Subcutaneous adipose tissue (tissue), 4 donors: Measurements from ENCODE around the gene KLF13. TPM values are rescaled to one million over a fixed set of nuclear protein-coding genes. Genes with fewer than 3 reads are reported as not detected.

Experiments
- total RNA-seq, 4 donors: library from RNA; depleted of rRNA; stranded (reverse); fragments of >200 nt; gene quantifications; one replicate each; pipeline ENCODE4 v1.1.0, GENCODE V29; 2016
- TF ChIP-seq, protein P1 (sequence below): fragments of 450-650 bp; IDR thresholded peaks from one replicate; pipeline ENCODE4 v1.5.1; 2016; ENCODE audit warnings: low read depth, mild to moderate bottlenecking, control low read depth, antibody characterized with exemption, moderate library complexity

The KLF13 gene
- total RNA-seq, 4 donors from 2014 or later: 35.2 to 99.0 (median 56.1) TPM

DNA sequence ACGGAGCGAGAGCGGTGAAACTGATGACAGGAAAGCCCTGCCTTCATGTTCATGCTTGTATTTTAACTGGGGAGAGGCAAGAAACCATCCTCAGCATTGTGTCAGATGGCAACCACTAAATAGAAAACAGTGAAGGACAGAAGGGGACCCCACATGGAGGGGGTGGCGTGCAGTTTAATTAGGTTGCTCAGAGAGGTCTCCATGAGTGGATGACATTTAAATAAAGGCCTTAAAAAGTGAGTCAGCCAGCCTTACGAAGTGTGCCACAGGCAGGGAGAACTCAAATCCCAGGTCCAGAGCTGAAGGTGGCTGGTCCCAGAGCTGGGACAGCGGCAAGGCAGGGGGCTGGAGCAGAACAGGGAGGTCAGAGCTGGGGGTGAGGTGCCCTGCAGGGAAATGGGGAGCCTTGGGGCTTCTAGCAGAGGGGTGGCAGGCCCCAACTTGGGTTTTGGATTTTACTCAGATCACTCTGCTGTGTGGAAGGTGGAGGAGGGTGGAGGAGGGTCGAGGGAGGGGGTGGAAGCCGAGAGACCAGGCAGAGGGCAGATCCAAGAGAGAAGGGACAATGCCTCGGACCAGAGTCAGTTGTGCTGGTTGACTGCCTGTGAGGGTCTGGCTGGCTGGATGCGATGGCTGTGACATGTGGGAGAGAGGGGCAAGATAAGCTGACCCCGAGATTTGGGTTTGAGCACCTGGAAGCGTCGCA is 73.7 kb downstream of the KLF13 start:
- TF ChIP-seq, protein P1, sequence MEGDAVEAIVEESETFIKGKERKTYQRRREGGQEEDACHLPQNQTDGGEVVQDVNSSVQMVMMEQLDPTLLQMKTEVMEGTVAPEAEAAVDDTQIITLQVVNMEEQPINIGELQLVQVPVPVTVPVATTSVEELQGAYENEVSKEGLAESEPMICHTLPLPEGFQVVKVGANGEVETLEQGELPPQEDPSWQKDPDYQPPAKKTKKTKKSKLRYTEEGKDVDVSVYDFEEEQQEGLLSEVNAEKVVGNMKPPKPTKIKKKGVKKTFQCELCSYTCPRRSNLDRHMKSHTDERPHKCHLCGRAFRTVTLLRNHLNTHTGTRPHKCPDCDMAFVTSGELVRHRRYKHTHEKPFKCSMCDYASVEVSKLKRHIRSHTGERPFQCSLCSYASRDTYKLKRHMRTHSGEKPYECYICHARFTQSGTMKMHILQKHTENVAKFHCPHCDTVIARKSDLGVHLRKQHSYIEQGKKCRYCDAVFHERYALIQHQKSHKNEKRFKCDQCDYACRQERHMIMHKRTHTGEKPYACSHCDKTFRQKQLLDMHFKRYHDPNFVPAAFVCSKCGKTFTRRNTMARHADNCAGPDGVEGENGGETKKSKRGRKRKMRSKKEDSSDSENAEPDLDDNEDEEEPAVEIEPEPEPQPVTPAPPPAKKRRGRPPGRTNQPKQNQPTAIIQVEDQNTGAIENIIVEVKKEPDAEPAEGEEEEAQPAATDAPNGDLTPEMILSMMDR: no peak

DNA sequence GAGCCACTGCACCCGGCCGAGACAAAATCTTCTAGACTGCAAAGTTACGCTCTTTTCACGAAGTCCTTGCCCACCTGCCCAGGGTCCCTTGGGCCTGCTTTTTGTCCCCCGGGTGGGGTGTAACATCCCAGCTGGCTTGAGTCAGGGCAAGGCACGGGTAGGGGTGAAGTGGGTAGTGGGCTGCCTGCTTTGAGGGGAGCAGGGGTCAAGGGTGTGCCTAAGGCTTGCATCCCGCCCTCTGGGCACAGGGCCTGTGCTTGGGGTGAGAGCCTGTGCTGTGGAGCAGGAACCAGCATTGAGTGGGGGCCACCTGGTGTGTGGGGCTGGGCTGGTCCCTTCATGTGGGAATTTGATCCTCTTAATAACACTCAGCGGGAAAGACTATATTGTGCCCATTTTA is 74.6 kb downstream of the KLF13 start:
- TF ChIP-seq, protein P1: no peak

DNA sequence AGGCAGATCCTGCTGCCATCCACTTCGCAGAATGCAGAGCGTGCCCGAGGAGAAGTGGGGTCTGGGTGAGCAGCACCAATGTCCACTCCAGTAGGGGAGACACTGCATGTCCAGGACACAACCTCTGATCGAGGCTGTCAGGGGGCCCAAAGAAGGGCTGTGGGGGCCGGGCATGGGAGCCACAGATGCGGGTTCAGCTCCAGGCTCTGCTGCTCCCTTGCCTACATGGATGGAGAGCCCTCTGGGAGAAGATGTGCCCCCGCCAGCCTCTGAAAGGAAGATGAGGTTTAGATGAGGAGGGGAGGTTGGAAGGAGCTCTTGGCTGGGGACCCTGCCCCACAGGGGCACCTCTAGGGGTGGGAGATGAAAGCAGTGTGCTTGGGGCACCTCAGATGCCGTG is 75.4 kb downstream of the KLF13 start:
- TF ChIP-seq, protein P1: no peak

DNA sequence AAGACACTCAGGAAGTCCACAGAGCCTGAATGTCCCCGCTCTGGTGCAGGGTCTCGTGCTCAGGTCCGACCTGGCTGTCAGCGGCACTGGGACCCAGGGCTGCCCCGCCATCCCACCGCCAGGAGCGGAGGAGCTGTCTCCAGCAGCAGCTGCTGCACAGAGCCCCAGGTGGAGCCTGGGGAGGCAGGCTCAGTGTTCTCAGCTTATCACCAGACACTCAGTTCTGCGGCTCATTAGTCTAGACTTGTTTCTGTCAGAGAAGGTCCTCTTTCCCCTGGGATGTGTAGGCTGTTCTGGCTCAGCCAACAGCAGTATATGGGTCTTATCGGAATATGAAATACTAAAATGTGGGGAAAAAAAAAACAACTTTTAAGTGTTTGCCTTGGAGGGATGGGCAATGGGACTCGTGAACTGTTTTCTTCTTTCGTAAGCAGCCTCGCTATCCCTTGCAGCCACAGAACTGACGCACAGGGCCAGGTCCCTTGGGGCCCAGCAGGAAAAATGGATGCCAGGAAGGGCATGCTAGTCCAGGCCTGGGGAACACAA is 75.9 kb downstream of the KLF13 start:
- TF ChIP-seq, protein P1: no peak

DNA sequence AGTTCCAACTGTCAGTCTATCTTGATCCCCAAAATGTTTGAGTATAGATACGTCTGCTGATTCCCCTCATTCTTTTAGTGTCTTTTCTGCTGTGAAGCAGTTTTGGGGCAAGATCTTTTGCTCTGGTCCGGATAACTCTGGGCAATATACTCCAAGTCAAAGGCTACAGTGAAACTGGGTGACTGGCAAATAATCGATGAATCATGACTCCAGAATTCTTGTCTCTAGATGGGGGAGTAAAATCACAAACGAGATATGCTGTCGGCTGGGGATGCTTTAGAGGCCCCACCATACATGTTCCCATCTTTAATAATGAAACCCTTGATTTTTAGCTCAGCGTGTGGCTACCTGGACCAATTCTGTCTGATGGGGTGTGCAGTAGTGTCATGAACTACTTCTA is 76.5 kb downstream of the KLF13 start:
- TF ChIP-seq, protein P1: no peak

DNA sequence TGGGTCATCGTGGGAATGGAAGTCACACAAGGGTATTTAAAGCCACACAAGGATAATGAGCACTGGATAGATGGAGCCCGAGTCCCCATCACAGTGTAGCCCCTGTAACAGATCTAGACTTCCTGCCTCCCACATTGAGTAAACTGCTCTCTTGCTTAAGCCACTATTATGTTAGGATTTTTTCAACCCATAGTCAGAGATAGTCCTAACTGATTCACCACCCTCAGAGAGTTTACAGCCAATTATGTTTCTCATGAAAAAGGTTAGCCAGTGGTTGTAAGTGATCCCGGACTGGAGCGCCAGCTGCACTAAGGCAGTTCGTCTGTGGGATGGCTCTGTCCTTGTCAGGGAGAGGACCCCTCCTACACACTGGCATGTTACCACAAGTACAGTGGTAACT is 77.0 kb downstream of the KLF13 start:
- TF ChIP-seq, protein P1: no peak

DNA sequence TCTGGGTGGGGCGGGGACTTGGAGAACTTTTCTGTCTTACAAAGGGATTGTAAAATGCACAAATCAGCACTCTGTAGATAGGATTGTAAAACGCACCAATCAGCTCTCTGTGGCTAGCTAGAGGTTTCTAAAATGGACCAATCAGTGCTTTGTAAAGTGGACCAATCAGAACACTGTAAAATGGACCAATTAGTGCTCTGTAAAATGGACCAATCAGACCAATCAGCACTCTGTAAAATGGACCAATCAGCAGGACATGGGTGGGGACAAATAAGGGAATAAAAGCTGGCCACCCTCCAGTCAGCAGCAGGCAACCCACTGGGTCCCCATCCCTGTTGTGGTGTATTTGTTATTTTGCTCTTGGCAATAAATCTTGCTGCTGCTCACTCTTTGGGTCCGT is 77.7 kb downstream of the KLF13 start:
- TF ChIP-seq, protein P1: no peak
